ENCODE data around the gene TTLL5.

TTLL5 gene

GRCh38 chr14:75825147-75825592 lies 164.1 kb downstream of the TTLL5 start:
- H3K27ac ChIP-seq (ENCODE audit: low read depth, low read length) = no peak overlapping the region

GRCh38 chr14:75826599-75826998 lies 165.6 kb downstream of the TTLL5 start:
- no peaks in the 10 kb centered on the region for H3K79me2 ChIP-seq (ENCODE audit: control insufficient read depth, low read length)
- TF ChIP-seq CTCF (IDR thresholded peaks at IDR 0.05; ENCODE audit: low read depth, low read length, poor library complexity, severe bottlenecking) (no peak), EZH2phosphoT487 (IDR thresholded peaks at IDR 0.05; ENCODE audit: borderline replicate concordance, low read length) (no peak)
- no peak overlapping the region for H3K27ac ChIP-seq (ENCODE audit: low read depth, low read length)
- no peaks in the 10 kb centered on the region for H3F3A ChIP-seq (ENCODE audit: control insufficient read depth, insufficient read depth)
- no peaks in the 10 kb centered on the region for H3K9me3 ChIP-seq (ENCODE audit: control insufficient read depth, insufficient read depth, low read length)
- H3K4me3 ChIP-seq (ENCODE audit: low read length) = no peak overlapping the region
- no peaks in the 10 kb centered on the region for H3K4me1 ChIP-seq (ENCODE audit: control insufficient read depth, low read length)
- H3K27me3 ChIP-seq (ENCODE audit: control insufficient read depth, low read length) = no peaks in the 10 kb centered on the region
- H3K4me2 ChIP-seq (ENCODE audit: low read length) = no peak overlapping the region
- peaks cover under 1% of the 10 kb centered on the region; the same call in 1 of the 2 replicates for H3K36me3 ChIP-seq (ENCODE audit: control insufficient read depth, low read length)
- no peaks in the 10 kb centered on the region for H3K9me2 ChIP-seq (replicated peaks; ENCODE audit: control insufficient read depth, low read length)
- H4K20me1 ChIP-seq (ENCODE audit: control insufficient read depth, insufficient read depth, low read depth, low read length) = no peaks in the 10 kb centered on the region

More at GRCh38 chr14:75825147-75825592, 164.1 kb downstream of the TTLL5 start:
- Histone ChIP-seq H3K4me3 (ENCODE audit: low read length) (no peak overlapping the region), H3K4me1 (ENCODE audit: control insufficient read depth, low read length) (no peaks in the 10 kb centered on the region), H3K9me2 (replicated peaks; ENCODE audit: control insufficient read depth, low read length) (no peaks in the 10 kb centered on the region), H3K27me3 (ENCODE audit: control insufficient read depth, low read length) (no peaks in the 10 kb centered on the region), H3K36me3 (ENCODE audit: control insufficient read depth, low read length) (peaks cover 10% of the 10 kb centered on the region), H3K4me2 (ENCODE audit: low read length) (no peak overlapping the region), H4K20me1 (ENCODE audit: control insufficient read depth, insufficient read depth, low read depth, low read length) (no peaks in the 10 kb centered on the region), H3K9me3 (ENCODE audit: control insufficient read depth, insufficient read depth, low read length) (no peaks in the 10 kb centered on the region), H3F3A (ENCODE audit: control insufficient read depth, insufficient read depth) (no peaks in the 10 kb centered on the region), H3K79me2 (ENCODE audit: control insufficient read depth, low read length) (no peaks in the 10 kb centered on the region)
- TF ChIP-seq EZH2phosphoT487 (IDR thresholded peaks at IDR 0.05; ENCODE audit: borderline replicate concordance, low read length) (no peak), CTCF (IDR thresholded peaks at IDR 0.05; ENCODE audit: low read depth, low read length, poor library complexity, severe bottlenecking) (no peak)

GRCh38 chr14:75827331-75827730 lies 166.3 kb downstream of the TTLL5 start:
- Histone ChIP-seq H3K27ac (ENCODE audit: low read depth, low read length) (no peak overlapping the region), H3F3A (ENCODE audit: control insufficient read depth, insufficient read depth) (no peaks in the 10 kb centered on the region), H3K27me3 (ENCODE audit: control insufficient read depth, low read length) (no peaks in the 10 kb centered on the region), H3K4me1 (ENCODE audit: control insufficient read depth, low read length) (no peaks in the 10 kb centered on the region), H3K36me3 (ENCODE audit: control insufficient read depth, low read length) (no peaks in the 10 kb centered on the region), H4K20me1 (ENCODE audit: control insufficient read depth, insufficient read depth, low read depth, low read length) (no peaks in the 10 kb centered on the region), H3K79me2 (ENCODE audit: control insufficient read depth, low read length) (no peaks in the 10 kb centered on the region), H3K9me2 (replicated peaks; ENCODE audit: control insufficient read depth, low read length) (no peaks in the 10 kb centered on the region), H3K9me3 (ENCODE audit: control insufficient read depth, insufficient read depth, low read length) (no peaks in the 10 kb centered on the region), H3K4me2 (ENCODE audit: low read length) (no peak overlapping the region), H3K4me3 (ENCODE audit: low read length) (no peak overlapping the region)
- no peak for TF ChIP-seq EZH2phosphoT487 (IDR thresholded peaks at IDR 0.05; ENCODE audit: borderline replicate concordance, low read length)
- no peak for TF ChIP-seq CTCF (IDR thresholded peaks at IDR 0.05; ENCODE audit: low read depth, low read length, poor library complexity, severe bottlenecking)

Measured in DOHH2 (cell line).